ENCODE results near the gene MAGI1.

MAGI1 gene

GRCh38 chr3:65500398-65501306 is 538.1 kb downstream of the MAGI1 start:
- no peak for DNase-seq

GRCh38 chr3:65497846-65498245 is 540.9 kb downstream of the MAGI1 start:
- DNase-seq: no peak

- DNase-seq: no peak
Observed at GRCh38 chr3:65497236-65497635, 541.5 kb downstream of the MAGI1 start.

- no peak for DNase-seq
Observed at GRCh38 chr3:65493938-65494337, 544.8 kb downstream of the MAGI1 start.

- DNase-seq: no peak
Observed at GRCh38 chr3:65493371-65493882, 545.3 kb downstream of the MAGI1 start.

GRCh38 chr3:65492249-65492648 is 546.5 kb downstream of the MAGI1 start:
- no peak for DNase-seq

- DNase-seq: peak; percentile 66
Observed at GRCh38 chr3:65490114-65490513, 548.6 kb downstream of the MAGI1 start.

- DNase-seq: no peak
Observed at GRCh38 chr3:65489253-65489652, 549.5 kb downstream of the MAGI1 start.

- no peak for DNase-seq
Observed at GRCh38 chr3:65485826-65486469, 552.8 kb downstream of the MAGI1 start.

GRCh38 chr3:65484964-65485363 is 553.8 kb downstream of the MAGI1 start:
- no peak for DNase-seq

GRCh38 chr3:65483480-65483879 is 555.2 kb downstream of the MAGI1 start:
- DNase-seq: no peak

- no peak for DNase-seq
Observed at GRCh38 chr3:65483011-65483410, 555.7 kb downstream of the MAGI1 start.

- DNase-seq: no peak
Observed at GRCh38 chr3:65481085-65481484, 557.6 kb downstream of the MAGI1 start.

GRCh38 chr3:65479990-65480389 is 558.7 kb downstream of the MAGI1 start:
- no peak for DNase-seq

GRCh38 chr3:65478551-65479500 is 559.9 kb downstream of the MAGI1 start:
- no peak for DNase-seq

GRCh38 chr3:65473736-65474135 is 565.0 kb downstream of the MAGI1 start:
- DNase-seq: no peak

- no peak for DNase-seq
Observed at GRCh38 chr3:65472501-65472900, 566.2 kb downstream of the MAGI1 start.

GRCh38 chr3:65466300-65466988 is 572.3 kb downstream of the MAGI1 start:
- DNase-seq: no peak

- DNase-seq: no peak
Observed at GRCh38 chr3:65449841-65450428, 588.8 kb downstream of the MAGI1 start.

GRCh38 chr3:65448120-65448519 is 590.6 kb downstream of the MAGI1 start:
- no peak for DNase-seq

GRCh38 chr3:65445573-65446169 is 593.0 kb downstream of the MAGI1 start:
- no peak for DNase-seq

GRCh38 chr3:65444447-65444815 is 594.3 kb downstream of the MAGI1 start:
- no peak for DNase-seq
